Thyroid gland (tissue), 4 donors: ENCODE data around the gene MYO1D.
"Not testable (repeated sequence)": the region's sequence is repeated elsewhere in the genome, so short reads cannot be mapped to it uniquely, and the experiment has no call there.

Experiments used
- CTCF ChIP-seq, 6 experiments: fragments of 200-600 bp in 3 of 6; fragments of 450-650 bp in 3 of 6; sonication (generic) in 3 of 6; IDR thresholded peaks; one replicate each; pipeline ENCODE4 v1.5.1; 2016 to 2019; ENCODE audit warnings: antibody characterized with exemption in 6 of 6, mild to moderate bottlenecking in 2 of 6, inconsistent platforms in 1 of 6, moderate library complexity in 1 of 6
- POLR2A ChIP-seq, 2 donors: fragments of 450-650 bp; IDR thresholded peaks; one replicate each; pipeline ENCODE4 v1.6.1; 2017; ENCODE audit warnings: antibody characterized with exemption in 2 of 2, mild to moderate bottlenecking in 2 of 2, moderate library complexity in 1 of 2

GRCh38 chr17:32919876-32920275, 43.0 kb upstream of the MYO1D start:
- TF ChIP-seq POLR2A, CTCF (IDR thresholded peaks at IDR 0.05): not testable (repeated sequence)
